Activated gamma-delta T cell (primary cell): Measurements from ENCODE around the gene SLC35F3.
A peak's percentile ranks its signal among the peaks of the same experiment; 100 is the strongest.

Experiments
- DNase-seq: peaks from one replicate; lab custom pipeline; 2025; lab: John Stamatoyannopoulos, UW

The SLC35F3 gene

GRCh38 chr1:234368320-234369032 lies 464.0 kb downstream of the SLC35F3 start:
- DNase-seq = no peak

GRCh38 chr1:234369033-234369430 lies 464.6 kb downstream of the SLC35F3 start:
- no peak for DNase-seq

- no peak for DNase-seq
Measured at GRCh38 chr1:234369784-234370183, 465.3 kb downstream of the SLC35F3 start.

GRCh38 chr1:234371414-234371813 lies 466.9 kb downstream of the SLC35F3 start:
- no peak for DNase-seq

GRCh38 chr1:234372011-234372757 lies 467.7 kb downstream of the SLC35F3 start:
- no peak for DNase-seq

- DNase-seq = peak; percentile 84
Measured at GRCh38 chr1:234373064-234373958, 468.8 kb downstream of the SLC35F3 start, which contains the start of gene COA6. COA6 (plus strand) TSS chr1:234373456; CDS start chr1:234373467, 11 bp downstream.

- DNase-seq = no peak
Measured at GRCh38 chr1:234373959-234374254, 469.4 kb downstream of the SLC35F3 start.
